HCT116 (cell line): ENCODE measurements around the gene USP3. TPM values are rescaled to one million over a fixed set of nuclear protein-coding genes. Genes with fewer than 3 reads are reported as not detected.
A peak's percentile ranks its signal among the peaks of the same experiment; 100 is the strongest.

Source experiments
- ATAC-seq: fragments of 200-7000 bp; cut with Tn5 transposase; 2 replicates; pipeline ENCODE4 v1.9.1; 2020; ENCODE audit warnings: mild to moderate bottlenecking, moderate library complexity
- BruUV-seq: library from RNA; stranded (reverse); fragments of 400-500 nt; replicated peaks from 2 replicates; lab custom pipeline; 2021; lab: Mats Ljungman, UMichigan
- CTCF ChIA-PET: fragments of 300-600 bp; sonication (Branson Sonifier 250); formaldehyde crosslinking; loops from one replicate; lab custom pipeline; 2021; ENCODE audit warnings: antibody characterized with exemption; lab: Charles Lee
- POLR2A ChIA-PET: fragments of 300-600, 350-600 bp; sonication (Branson Sonifier 250); formaldehyde crosslinking; loops from one replicate; lab custom pipeline; 2021; ENCODE audit warnings: antibody characterized with exemption; lab: Charles Lee
- RAD21 ChIA-PET, 2 experiments: fragments of 300-600 bp; sonication (Branson Sonifier 250); formaldehyde crosslinking; loops; one replicate each; lab custom pipeline; 2023; ENCODE audit warnings: low total read pairs in 2 of 2; ENCODE audit not compliant: uncharacterized antibody in 2 of 2, unreplicated experiment in 2 of 2, low non-redundant PET in 1 of 2; lab: Charles Lee
- DNase-seq: peaks from one replicate; pipeline ENCODE4 v3.0.0-alpha.2; 2010; ENCODE audit warnings: low read depth, low spot score
- H2AFZ ChIP-seq: fragments of 200-600 bp; shearing (Covaris generic), sonication (generic); 2 replicates; pipeline ENCODE4 v1.6.1; 2017; ENCODE audit warnings: low read depth, mixed run types, mixed read lengths, antibody characterized with exemption, low read length; ENCODE audit not compliant: poor library complexity, severe bottlenecking
- H3K27ac ChIP-seq: 2 replicates; pipeline ENCODE4 v1.5.1; 2012; ENCODE audit warnings: low read depth, low read length
- H3K27me3 ChIP-seq: fragments of 200-600 bp; sonication (generic); 2 replicates; pipeline ENCODE4 v1.6.1; 2016; ENCODE audit warnings: mixed run types, low read length, mixed read lengths; ENCODE audit not compliant: insufficient read depth
- H3K36me3 ChIP-seq, 2 experiments: fragments of 200-500 bp in 1 of 2; fragments of 200-600 bp in 1 of 2; sonication (Bioruptor generic) in 1 of 2; sonication (generic) in 1 of 2; 2 replicates each; pipeline versions ENCODE4 v1.5.1 to v1.6.1; 2014 to 2016; ENCODE audit warnings: low read length in 2 of 2, inconsistent platforms in 1 of 2, mixed read lengths in 1 of 2, mixed run types in 1 of 2; ENCODE audit not compliant: insufficient read depth in 2 of 2, control insufficient read depth in 1 of 2
- H3K4me1 ChIP-seq, 2 experiments: fragments of 200-600 bp in 1 of 2; sonication (generic) in 1 of 2; 2 replicates each; pipeline versions ENCODE4 v1.5.1 to v1.6.1; 2012 to 2017; ENCODE audit warnings: low read length in 2 of 2, inconsistent platforms in 1 of 2, mild to moderate bottlenecking in 1 of 2, mixed read lengths in 1 of 2, mixed run types in 1 of 2, moderate library complexity in 1 of 2; ENCODE audit not compliant: insufficient read depth in 2 of 2, control insufficient read depth in 1 of 2
- H3K4me2 ChIP-seq: fragments of 200-600 bp; sonication (generic); 2 replicates; pipeline ENCODE4 v1.6.1; 2017; ENCODE audit warnings: mixed run types, low read length, mixed read lengths
- H3K4me3 ChIP-seq, 2 experiments: fragments of 200-600 bp in 1 of 2; sonication (generic) in 1 of 2; replicated peaks in 1 of 2; 2 replicates each; pipeline ENCODE4 v1.5.1; 2011 to 2016; ENCODE audit warnings: low read length in 2 of 2, control low read depth in 1 of 2, low read depth in 1 of 2, mild to moderate bottlenecking in 1 of 2, mixed read lengths in 1 of 2, mixed run types in 1 of 2
- H3K79me2 ChIP-seq: fragments of 200-600 bp; sonication (generic); 2 replicates; pipeline ENCODE4 v1.6.1; 2017; ENCODE audit warnings: mild to moderate bottlenecking, mixed run types, low read length, moderate library complexity, mixed read lengths; ENCODE audit not compliant: insufficient read depth
- H3K9ac ChIP-seq: fragments of 200-600 bp; sonication (generic); 2 replicates; pipeline ENCODE4 v1.6.1; 2016; ENCODE audit warnings: low read length, mixed read lengths
- H3K9me2 ChIP-seq: fragments of 200-600 bp; sonication (generic), shearing (Covaris generic); 2 replicates; pipeline ENCODE4 v1.6.1; 2017; ENCODE audit warnings: mixed run types, mild to moderate bottlenecking, moderate library complexity; ENCODE audit not compliant: insufficient read depth
- H3K9me3 ChIP-seq, 2 experiments: fragments of 200-500 bp in 1 of 2; fragments of 200-600 bp in 1 of 2; sonication (Bioruptor generic) in 1 of 2; sonication (generic) in 1 of 2; 2 replicates each; pipeline ENCODE4 v1.6.1; 2014 to 2017; ENCODE audit warnings: low read length in 2 of 2, mixed read lengths in 2 of 2, inconsistent platforms in 1 of 2, low read depth in 1 of 2, mild to moderate bottlenecking in 1 of 2, mixed run types in 1 of 2, moderate library complexity in 1 of 2; ENCODE audit not compliant: control insufficient read depth in 1 of 2, insufficient read depth in 1 of 2
- H4K20me1 ChIP-seq: fragments of 200-600 bp; sonication (generic), shearing (Covaris generic); 2 replicates; pipeline ENCODE4 v1.6.1; 2017; ENCODE audit warnings: mixed run types, mild to moderate bottlenecking, moderate library complexity; ENCODE audit not compliant: insufficient read depth
- CTCF ChIP-seq, 3 experiments: fragments of 200-600 bp in 1 of 3; sonication (generic) in 1 of 3; IDR thresholded peaks in 2 of 3; conservative IDR thresholded peaks in 1 of 3; 2 replicates each; pipeline ENCODE4 v1.5.1; 2012 to 2017; ENCODE audit warnings: low read depth in 2 of 3, low read length in 2 of 3, antibody characterized with exemption in 1 of 3, borderline replicate concordance in 1 of 3, control low read depth in 1 of 3, mild to moderate bottlenecking in 1 of 3, mixed read lengths in 1 of 3, mixed run types in 1 of 3, moderate library complexity in 1 of 3; ENCODE audit not compliant: insufficient read depth in 1 of 3
- EZH2 ChIP-seq: fragments of 200-600 bp; sonication (generic); IDR thresholded peaks from 2 replicates; pipeline ENCODE4 v1.6.1; 2017; ENCODE audit warnings: antibody characterized with exemption, mixed run types
- MAX ChIP-seq: IDR thresholded peaks from 2 replicates; pipeline ENCODE4 v1.6.1; 2012
- SIN3A ChIP-seq: IDR thresholded peaks from 2 replicates; pipeline ENCODE4 v1.6.1; 2012; ENCODE audit warnings: low read depth
- TCF7L2 ChIP-seq: IDR thresholded peaks from 2 replicates; pipeline ENCODE4 v1.7.0; 2011; ENCODE audit warnings: borderline replicate concordance, inconsistent platforms; ENCODE audit not compliant: insufficient read depth, insufficient read length; ENCODE audit errors: extremely low read depth
- ZFX ChIP-seq: fragments of 450-650 bp; IDR thresholded peaks from 2 replicates; pipeline ENCODE4 v1.6.1; 2017
- ZNF274 ChIP-seq: fragments of 200-500 bp; sonication (Bioruptor generic); IDR thresholded peaks from 2 replicates; pipeline ENCODE4 v1.6.1; 2014; ENCODE audit warnings: mild to moderate bottlenecking, low read depth, low read length, inconsistent platforms
- intact Hi-C: fragments of 100-400 bp; cut with micrococcal nuclease; formaldehyde crosslinking; loops from 2 replicates; pipeline ENCODE4 v1.10.0; 2022
- total RNA-seq: library from RNA; stranded (reverse); gene quantifications from one replicate; pipeline ENCODE4 v1.2.1, GENCODE V29; 2021; ENCODE audit not compliant: unreplicated experiment

The USP3 gene
- total RNA-seq, 1 experiment from 2014 or later: 61.6 TPM

DNA sequence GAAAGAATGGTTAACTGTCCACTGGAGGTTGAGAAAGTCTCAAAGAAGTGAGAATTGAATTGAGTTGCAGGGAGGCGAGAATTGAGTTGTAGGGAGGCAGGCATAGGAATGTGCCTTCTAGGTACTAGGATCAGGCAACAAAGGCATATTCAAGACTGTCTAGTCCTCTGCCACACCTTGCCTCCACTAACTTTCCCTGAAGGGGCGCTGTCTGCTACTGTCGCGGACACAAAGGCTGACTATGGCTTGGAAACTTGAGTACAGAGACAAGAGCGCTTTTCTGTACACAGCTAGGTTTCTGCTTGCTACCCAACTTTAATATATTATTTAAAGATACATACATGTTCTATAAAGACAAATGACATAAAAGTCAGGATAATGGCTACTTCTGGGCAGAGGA is 82.4 kb downstream of the USP3 start:
- ChIA-PET POLR2A (no interaction called here), CTCF (no interaction called here), RAD21 (no interaction called here)
- no TSS peak for BruUV-seq
- TF ChIP-seq CTCF (IDR thresholded peaks at IDR 0.05 in 2 of 3, conservative IDR thresholded peaks at IDR 0.05 in 1 of 3; ENCODE audit: borderline replicate concordance in 1 of 3, insufficient read depth in 1 of 3, low read depth in 2 of 3, low read length in 2 of 3): 0 out of 6 replicates have a peak, but pooled peaks of 2 of the 3 experiments have one; percentile 2 to 16
- no peak for TF ChIP-seq ZNF274
- TF ChIP-seq TCF7L2: no peak
- no peak overlapping the region for H3K9ac ChIP-seq
- H3K27me3 ChIP-seq: no peaks in the 10 kb centered on the region
- H3K9me3 ChIP-seq: no peaks in the 10 kb centered on the region
- H3K36me3 ChIP-seq: peaks cover 22 to 24% of the 10 kb centered on the region in 2 experiments
- H3K4me3 ChIP-seq: no peak overlapping the region
- H3K79me2 ChIP-seq: no peaks in the 10 kb centered on the region
- no peaks in the 10 kb centered on the region for H4K20me1 ChIP-seq
- no peak overlapping the region for H3K4me2 ChIP-seq
- no peaks in the 10 kb centered on the region for H3K9me2 ChIP-seq
- peak; percentile 44; the same call in 1 of the 2 replicates for ATAC-seq
- no peak overlapping the region for H3K27ac ChIP-seq
- H2AFZ ChIP-seq: no peak overlapping the region
- DNase-seq: no peak
- H3K4me1 ChIP-seq: no peaks in the 10 kb centered on the region
- intact Hi-C loops: no loop called here

DNA sequence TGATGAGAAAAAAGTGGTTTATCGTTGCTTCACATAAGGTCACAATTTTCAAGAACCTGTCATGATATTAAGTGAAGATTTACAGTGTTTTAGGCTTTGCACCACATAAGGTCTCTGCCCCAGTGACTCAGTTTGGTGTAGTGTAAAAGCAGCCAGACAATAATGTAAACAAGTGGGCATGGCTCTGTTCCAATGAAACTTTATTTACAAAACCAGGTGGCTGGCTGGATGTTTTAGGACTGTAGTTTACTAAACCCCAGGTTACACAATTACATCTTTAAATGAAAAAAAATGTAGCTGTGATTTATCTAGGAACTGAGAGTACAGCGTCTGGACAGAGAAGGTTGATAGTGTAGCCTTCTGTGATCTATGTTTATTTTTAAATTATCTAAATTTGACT is 83.1 kb downstream of the USP3 start:
- Histone ChIP-seq H2AFZ (no peak overlapping the region), H3K9me3 (no peaks in the 10 kb centered on the region), H3K27me3 (no peaks in the 10 kb centered on the region), H3K4me2 (no peak overlapping the region), H3K36me3 (peaks cover 22 to 26% of the 10 kb centered on the region in 2 experiments), H3K79me2 (no peaks in the 10 kb centered on the region)
- intact Hi-C loops: no loop called here
- RAD21 ChIA-PET: interaction anchor here in 1 of 2 experiments (1.0 kb wide), 1 partner anchor 121 kb away, joined by 3 read pairs; no protein-coding TSS in a partner anchor
- no TSS peak for BruUV-seq
- DNase-seq (no peak), ATAC-seq (no peak)
- TF ChIP-seq MAX (no peak), ZNF274 (no peak), EZH2 (no peak), ZFX (no peak), TCF7L2 (no peak), SIN3A (no peak)
- TF ChIP-seq, all 23 proteins: peak for 0
- no peak overlapping the region for H3K27ac ChIP-seq
- CTCF ChIA-PET: interaction anchor here (1.2 kb wide), 1 partner anchor 12 kb away, joined by 5 read pairs; no protein-coding TSS in a partner anchor
- H3K9ac ChIP-seq: no peak overlapping the region
- no peaks in the 10 kb centered on the region for H4K20me1 ChIP-seq
- H3K9me2 ChIP-seq: no peaks in the 10 kb centered on the region
- no peak overlapping the region for H3K4me3 ChIP-seq
- POLR2A ChIA-PET: no interaction called here
- no peaks in the 10 kb centered on the region for H3K4me1 ChIP-seq
